Measurements from ENCODE around the gene PRR23E.

Gene PRR23E

DNA sequence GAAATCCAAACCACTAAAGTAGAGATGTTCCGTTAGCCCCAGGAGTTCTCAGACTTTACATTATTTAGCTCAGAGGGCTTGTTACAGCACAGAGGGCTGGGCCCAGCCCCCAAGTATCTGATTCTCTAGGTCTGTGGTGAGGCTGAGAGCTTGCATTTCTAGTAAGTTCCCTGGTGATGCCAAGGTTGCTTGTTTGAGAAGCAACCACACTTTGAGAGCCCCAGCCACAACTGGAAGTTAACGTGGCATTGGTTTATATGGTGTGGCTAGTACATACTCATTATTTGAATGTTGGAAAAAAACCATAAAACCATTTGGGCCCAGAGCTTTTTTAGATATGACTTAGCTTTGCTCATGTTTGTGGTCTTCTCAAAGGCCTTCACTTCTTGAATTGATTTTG lies 35.9 kb downstream of the PRR23E start:
- DNase-seq (ENCODE audit: low read depth) = no peak

GRCh38 chr3:127233371-127233770 lies 40.4 kb downstream of the PRR23E start:
- DNase-seq (ENCODE audit: low read depth) = no peak

DNA sequence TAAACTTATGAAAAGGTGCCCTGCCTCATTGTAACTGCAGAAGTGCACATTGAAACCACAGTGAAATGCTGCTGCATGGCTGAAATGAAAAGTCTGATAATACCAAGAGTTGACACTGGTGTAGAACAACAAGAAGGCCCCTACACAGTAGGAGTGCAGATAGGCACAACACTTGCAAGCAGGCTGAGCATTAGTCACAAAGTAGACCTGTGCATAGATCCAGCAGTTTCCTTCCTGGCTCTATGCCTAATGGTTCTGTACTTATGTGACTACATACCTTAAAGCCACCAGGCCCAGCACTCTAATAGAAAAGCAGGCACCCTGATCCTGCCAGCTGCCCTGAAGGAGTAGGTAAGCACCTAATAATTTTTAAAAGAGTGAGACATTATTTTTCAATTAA lies 41.8 kb downstream of the PRR23E start:
- DNase-seq (ENCODE audit: low read depth) = no peak

DNA sequence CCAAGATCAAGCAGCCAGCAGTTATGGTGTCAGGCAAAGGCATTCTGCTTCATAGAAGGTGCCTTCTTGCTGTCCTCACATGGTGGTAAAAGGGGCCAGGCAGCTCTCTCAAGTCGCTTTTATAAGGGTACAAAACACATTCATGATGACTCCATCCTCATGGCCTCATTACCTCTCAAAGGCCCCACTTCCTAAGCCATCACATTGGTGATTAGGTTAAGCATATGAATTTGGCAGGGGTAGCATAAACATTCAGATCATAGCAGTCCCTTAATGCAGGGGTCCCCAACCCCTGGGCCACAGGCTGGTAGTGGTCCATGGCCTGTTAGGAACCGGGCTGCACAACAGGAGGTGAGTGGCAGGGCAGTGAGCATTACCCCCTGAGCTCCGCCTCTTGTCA lies 42.8 kb downstream of the PRR23E start:
- no peak for DNase-seq (ENCODE audit: low read depth)

- no peak for DNase-seq (ENCODE audit: low read depth)
Observed at GRCh38 chr3:127237835-127238234, 44.9 kb downstream of the PRR23E start.

DNA sequence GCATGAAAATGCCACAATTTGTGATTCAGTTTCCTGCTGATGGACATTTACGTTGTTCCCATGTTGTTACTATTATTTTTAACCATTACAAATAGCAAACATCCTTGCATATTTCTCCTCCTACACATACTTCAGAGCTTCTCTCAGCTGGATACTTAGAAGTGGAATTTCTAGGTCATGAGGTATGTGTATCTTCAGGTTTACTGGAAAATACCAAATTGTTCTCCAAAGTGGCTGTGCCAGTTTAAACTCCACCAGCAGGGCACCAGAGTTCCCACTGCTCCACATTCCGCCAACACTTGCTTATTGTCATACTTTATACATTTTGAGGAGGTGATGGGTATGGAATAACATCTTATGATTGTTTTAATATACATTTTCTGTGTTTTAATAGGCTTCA lies 45.7 kb downstream of the PRR23E start:
- DNase-seq (ENCODE audit: low read depth) = no peak

DNA sequence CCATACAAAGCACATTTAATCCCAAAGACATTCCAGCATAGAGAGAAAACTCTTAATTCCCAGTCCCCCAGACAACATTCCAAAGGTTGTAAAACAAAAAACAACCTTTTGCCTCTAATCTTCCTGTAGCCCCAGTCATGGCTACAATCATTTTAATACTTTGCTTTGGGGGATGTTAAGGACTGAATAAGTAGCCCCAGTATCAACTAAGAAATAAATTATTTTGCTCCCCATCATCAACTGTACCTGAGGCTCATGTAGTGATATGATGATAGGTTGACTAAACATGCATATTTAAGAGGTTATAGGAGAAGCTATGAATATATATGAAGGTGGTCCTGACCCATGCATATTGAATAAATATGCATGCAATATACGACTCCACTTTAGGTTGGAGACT lies 54.4 kb downstream of the PRR23E start:
- no peak for DNase-seq (ENCODE audit: low read depth)

Measured in stromal cell of bone marrow (primary cell).